ENCODE results near the gene PDK3.

Gene PDK3

DNA sequence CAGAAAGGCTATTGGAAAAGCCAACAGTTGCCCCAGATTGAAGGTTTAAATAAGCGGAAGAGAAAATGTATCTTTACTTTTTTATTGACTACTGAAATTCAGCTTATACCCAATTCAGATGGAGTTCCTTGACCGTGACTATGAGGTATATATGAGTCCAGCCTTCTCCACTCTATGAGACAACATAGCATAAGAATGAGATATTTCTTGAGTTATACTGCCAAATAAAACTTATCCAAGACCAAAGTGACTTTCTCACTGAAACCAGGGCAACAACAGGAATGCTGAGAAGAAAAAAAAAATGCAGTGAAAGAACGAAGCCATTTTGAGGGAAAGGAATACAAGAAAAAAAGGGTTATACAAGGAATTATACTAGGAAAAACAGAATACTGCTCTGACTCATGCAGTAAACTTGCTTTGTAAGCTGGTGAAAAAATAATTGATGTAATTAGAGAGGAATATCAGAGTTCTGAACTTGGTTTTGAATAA lies 16.3 kb upstream of the PDK3 start:
- Histone ChIP-seq H4K20me1 (ENCODE audit: insufficient read depth, low read length) (no peaks in the 10 kb centered on the region), H3K9me3 (ENCODE audit: insufficient read depth, low read length) (no peaks in the 10 kb centered on the region), H3K4me1 (ENCODE audit: low read length) (no peaks in the 10 kb centered on the region), H3K9ac (ENCODE audit: low read length) (no peak overlapping the region), H3K79me2 (ENCODE audit: low read length) (no peaks in the 10 kb centered on the region), H3K4me2 (ENCODE audit: low read length) (no peak overlapping the region), H3K27me3 (ENCODE audit: low read depth, low read length) (no peaks in the 10 kb centered on the region), H3K27ac (ENCODE audit: low read length) (no peak overlapping the region), H2AFZ (ENCODE audit: low read depth, low read length) (no peak overlapping the region), H3K4me3 (ENCODE audit: low read length) (no peak overlapping the region), H3K36me3 (replicated peaks; ENCODE audit: low read depth, low read length) (no peaks in the 10 kb centered on the region)
- TF ChIP-seq, protein P1, sequence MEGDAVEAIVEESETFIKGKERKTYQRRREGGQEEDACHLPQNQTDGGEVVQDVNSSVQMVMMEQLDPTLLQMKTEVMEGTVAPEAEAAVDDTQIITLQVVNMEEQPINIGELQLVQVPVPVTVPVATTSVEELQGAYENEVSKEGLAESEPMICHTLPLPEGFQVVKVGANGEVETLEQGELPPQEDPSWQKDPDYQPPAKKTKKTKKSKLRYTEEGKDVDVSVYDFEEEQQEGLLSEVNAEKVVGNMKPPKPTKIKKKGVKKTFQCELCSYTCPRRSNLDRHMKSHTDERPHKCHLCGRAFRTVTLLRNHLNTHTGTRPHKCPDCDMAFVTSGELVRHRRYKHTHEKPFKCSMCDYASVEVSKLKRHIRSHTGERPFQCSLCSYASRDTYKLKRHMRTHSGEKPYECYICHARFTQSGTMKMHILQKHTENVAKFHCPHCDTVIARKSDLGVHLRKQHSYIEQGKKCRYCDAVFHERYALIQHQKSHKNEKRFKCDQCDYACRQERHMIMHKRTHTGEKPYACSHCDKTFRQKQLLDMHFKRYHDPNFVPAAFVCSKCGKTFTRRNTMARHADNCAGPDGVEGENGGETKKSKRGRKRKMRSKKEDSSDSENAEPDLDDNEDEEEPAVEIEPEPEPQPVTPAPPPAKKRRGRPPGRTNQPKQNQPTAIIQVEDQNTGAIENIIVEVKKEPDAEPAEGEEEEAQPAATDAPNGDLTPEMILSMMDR (IDR thresholded peaks at IDR 0.05; ENCODE audit: low read depth, low read length) = no peak
- no peak for TF ChIP-seq EZH2phosphoT487 (IDR thresholded peaks at IDR 0.05; ENCODE audit: low read depth)

DNA sequence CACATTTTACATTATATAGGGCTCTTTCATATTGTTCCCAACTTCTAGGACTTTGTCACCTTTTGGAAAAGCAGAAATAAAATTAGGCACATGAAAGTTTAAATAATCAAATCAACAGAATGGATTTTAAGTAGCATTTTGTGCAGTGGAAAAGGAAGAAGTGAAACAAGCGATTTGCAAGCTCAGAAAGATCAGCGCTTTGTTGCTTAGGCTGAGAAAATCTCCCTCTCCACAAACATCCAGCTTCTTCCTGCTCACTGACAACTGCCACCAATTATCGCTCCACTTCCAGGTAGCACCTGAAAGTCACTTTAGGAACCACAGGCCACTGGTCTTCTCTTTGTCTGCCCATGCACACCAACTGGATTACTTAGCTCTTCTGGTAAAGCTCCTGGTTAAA lies 2.0 kb upstream of the PDK3 start:
- Histone ChIP-seq H3K36me3 (replicated peaks; ENCODE audit: low read depth, low read length) (peaks cover under 1% of the 10 kb centered on the region), H2AFZ (ENCODE audit: low read depth, low read length) (no peak overlapping the region), H3K4me1 (ENCODE audit: low read length) (peaks cover 30% of the 10 kb centered on the region), H4K20me1 (ENCODE audit: insufficient read depth, low read length) (0 out of 2 replicates have a peak, but pooled peaks cover 1% of the 10 kb centered on the region), H3K9me3 (ENCODE audit: insufficient read depth, low read length) (no peaks in the 10 kb centered on the region), H3K4me2 (ENCODE audit: low read length) (peak overlapping the region; percentile 82), H3K27me3 (ENCODE audit: low read depth, low read length) (no peaks in the 10 kb centered on the region), H3K79me2 (ENCODE audit: low read length) (peaks cover 10% of the 10 kb centered on the region), H3K4me3 (ENCODE audit: low read length) (peak overlapping the region; percentile 47), H3K9ac (ENCODE audit: low read length) (no peak overlapping the region), H3K27ac (ENCODE audit: low read length) (no peak overlapping the region)
- TF ChIP-seq EZH2phosphoT487 (IDR thresholded peaks at IDR 0.05; ENCODE audit: low read depth) = no peak
- TF ChIP-seq, protein P1 (IDR thresholded peaks at IDR 0.05; ENCODE audit: low read depth, low read length) = no peak

DNA sequence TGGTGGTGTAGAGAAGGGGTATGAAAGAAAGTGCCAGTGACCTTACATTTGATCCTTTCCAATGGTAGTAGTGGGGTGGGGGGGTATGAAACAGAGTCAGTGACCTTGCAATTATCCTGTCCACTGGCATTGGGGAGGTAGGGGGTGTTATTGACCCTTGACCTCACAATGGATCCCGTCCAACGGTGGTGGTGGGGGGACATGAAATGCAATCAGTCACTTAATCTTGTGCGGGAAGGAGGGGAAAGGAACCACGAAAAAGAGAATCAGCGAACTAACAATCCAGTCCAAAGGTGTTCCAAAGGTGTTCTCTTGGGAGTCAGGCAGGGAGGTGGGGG lies 619 bp upstream of the PDK3 start:
- Histone ChIP-seq H3K79me2 (ENCODE audit: low read length) (peaks cover 10% of the 10 kb centered on the region), H3K4me2 (ENCODE audit: low read length) (peak overlapping the region; percentile 98), H4K20me1 (ENCODE audit: insufficient read depth, low read length) (0 out of 2 replicates have a peak, but pooled peaks cover 5% of the 10 kb centered on the region), H3K4me3 (ENCODE audit: low read length) (peak overlapping the region; percentile 98), H3K4me1 (ENCODE audit: low read length) (peaks cover 30% of the 10 kb centered on the region), H2AFZ (ENCODE audit: low read depth, low read length) (peak overlapping the region; percentile 74; the same call in 1 of the 2 replicates), H3K27ac (ENCODE audit: low read length) (peak overlapping the region; percentile 40), H3K27me3 (ENCODE audit: low read depth, low read length) (no peaks in the 10 kb centered on the region), H3K9ac (ENCODE audit: low read length) (peak overlapping the region; percentile 80), H3K9me3 (ENCODE audit: insufficient read depth, low read length) (no peaks in the 10 kb centered on the region), H3K36me3 (replicated peaks; ENCODE audit: low read depth, low read length) (peaks cover 3% of the 10 kb centered on the region)
- TF ChIP-seq EZH2phosphoT487 (IDR thresholded peaks at IDR 0.05; ENCODE audit: low read depth) = no peak
- TF ChIP-seq, protein P1 (IDR thresholded peaks at IDR 0.05; ENCODE audit: low read depth, low read length) = no peak

DNA sequence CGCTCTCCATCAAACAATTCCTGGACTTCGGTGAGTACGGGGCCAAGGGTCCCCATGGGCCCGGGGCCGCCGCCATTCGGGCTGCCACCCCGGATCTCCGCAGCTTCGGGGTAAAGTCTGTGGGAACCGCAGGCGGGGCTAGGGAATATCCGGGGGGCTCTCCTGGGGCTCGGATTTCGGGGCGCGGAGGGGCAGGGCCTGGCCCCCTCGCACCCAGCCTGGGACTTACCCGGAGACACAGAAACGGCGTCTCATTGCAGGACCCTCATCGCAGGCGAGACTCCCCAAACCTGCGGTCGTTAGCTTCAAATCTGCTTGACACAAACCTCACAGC lies 413 bp downstream of the PDK3 start:
- Histone ChIP-seq H3K4me2 (ENCODE audit: low read length) (peak overlapping the region; percentile 65), H3K4me1 (ENCODE audit: low read length) (peaks cover 30% of the 10 kb centered on the region), H4K20me1 (ENCODE audit: insufficient read depth, low read length) (0 out of 2 replicates have a peak, but pooled peaks cover 5% of the 10 kb centered on the region), H3K27me3 (ENCODE audit: low read depth, low read length) (no peaks in the 10 kb centered on the region), H3K9ac (ENCODE audit: low read length) (peak overlapping the region; percentile 87), H3K79me2 (ENCODE audit: low read length) (peaks cover 10% of the 10 kb centered on the region), H3K27ac (ENCODE audit: low read length) (peak overlapping the region; percentile 29; the same call in 1 of the 2 replicates), H2AFZ (ENCODE audit: low read depth, low read length) (peak overlapping the region; percentile 96), H3K9me3 (ENCODE audit: insufficient read depth, low read length) (no peaks in the 10 kb centered on the region), H3K4me3 (ENCODE audit: low read length) (peak overlapping the region; percentile 98), H3K36me3 (replicated peaks; ENCODE audit: low read depth, low read length) (peaks cover 3% of the 10 kb centered on the region)
- TF ChIP-seq, protein P1 (IDR thresholded peaks at IDR 0.05; ENCODE audit: low read depth, low read length) = no peak
- no peak for TF ChIP-seq EZH2phosphoT487 (IDR thresholded peaks at IDR 0.05; ENCODE audit: low read depth)
